ENCODE data around the gene AMBRA1.

Gene AMBRA1

DNA sequence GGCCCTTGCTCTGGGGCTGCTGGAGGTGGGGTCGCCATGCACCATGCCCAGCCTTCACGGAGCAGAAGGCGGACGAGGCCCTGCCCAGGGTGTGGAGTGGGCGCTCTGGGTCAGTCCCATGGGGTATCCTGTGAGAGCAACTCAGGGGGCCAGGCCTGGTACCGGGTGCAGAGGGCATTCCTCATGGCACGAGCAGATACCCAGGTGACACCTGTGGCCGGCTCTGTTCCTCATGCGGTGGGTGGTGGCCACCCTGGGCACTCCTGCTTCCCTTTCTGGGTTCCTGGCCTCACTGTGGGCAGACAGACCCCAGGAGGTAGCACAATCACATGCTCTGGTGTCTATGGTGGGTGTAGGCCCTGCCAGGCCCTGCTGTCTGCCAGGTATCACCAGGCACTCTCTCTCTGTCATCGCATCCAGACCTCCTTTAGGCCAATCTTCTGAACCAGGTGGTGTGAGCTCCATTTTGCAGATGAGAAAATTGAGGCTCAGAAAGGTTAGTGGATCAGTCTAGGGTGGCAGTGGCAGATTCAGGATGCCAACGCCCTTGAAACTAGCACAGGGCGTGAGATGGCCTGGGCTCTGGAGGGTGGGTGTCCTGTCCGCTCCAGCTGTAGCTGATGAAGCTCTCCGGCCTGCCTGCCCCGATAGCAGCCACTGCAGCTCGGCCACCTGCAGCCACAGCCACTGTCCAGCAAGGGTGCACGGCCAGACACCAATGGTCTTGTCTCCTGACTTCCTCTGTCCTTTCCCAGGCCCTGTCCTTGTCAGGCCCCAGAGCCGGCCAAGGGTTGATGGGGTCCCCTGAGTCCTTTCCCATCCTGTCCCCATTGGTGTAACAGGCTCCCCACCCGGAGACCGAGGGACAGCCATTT lies 231.4 kb downstream of the AMBRA1 start:
- DNase-seq, result no peak

DNA sequence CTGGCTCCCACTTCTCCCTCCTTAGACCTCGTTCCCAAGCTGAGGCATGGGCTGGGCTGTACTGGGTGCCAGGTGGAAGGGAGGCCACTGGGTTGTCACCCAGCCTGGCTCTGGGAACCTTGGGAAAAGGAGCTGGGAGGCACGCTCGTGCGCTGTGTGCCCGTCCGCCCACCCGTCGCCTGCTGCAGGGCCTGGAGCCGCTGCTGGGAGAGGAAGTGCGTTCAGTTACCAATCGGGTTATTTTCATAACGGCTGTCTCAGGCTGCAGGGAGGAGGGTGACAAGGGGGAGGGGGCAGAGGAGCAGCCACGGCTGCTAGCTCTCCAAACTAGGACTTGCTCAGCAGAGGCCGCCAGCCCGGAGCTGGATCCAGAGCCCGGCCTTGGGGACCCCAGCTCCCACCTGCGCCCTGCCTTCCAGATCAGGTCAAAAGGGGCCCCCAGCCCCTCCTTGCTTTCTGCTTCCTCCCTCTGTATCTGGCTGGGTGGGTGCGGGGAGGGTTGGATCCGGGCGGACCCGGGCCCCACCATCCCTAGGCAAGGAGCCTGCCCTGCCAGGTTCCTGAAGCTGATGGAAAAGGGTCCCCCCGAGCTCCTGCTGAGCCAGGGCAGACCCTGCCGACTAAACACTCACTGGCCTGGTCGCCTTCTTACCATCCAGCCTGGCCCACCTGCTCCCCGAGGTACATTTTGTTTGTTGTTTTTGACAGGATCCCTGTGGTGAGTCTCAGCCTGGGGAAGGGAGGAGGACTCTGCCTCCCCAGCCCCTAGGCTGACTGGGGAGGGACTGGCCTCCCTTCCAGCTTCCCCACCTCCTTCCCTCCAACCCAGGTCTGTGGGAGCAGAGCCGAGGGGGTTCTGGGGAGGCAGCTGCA lies 232.3 kb downstream of the AMBRA1 start:
- DNase-seq, result peak; percentile 71

DNA sequence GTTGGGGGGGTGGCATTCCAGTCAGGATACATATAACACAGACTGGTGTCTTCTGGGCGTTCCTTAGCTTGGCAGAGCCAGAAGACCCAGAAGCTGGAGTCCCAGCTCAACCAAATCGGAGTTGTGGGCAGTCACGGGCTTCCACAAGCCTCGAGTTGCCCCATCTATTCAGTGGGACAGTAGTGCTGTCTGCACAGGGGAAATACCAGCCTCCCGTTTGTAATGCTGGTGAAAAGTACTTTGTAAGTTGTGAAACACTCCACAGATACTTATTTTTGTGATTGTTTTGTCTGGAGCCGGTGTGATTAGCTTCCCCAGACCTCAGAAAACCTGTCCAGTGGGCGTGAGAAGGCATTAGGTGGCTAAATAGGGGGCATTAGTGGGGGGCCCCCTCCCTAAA lies 232.9 kb downstream of the AMBRA1 start:
- no peak for DNase-seq

DNA sequence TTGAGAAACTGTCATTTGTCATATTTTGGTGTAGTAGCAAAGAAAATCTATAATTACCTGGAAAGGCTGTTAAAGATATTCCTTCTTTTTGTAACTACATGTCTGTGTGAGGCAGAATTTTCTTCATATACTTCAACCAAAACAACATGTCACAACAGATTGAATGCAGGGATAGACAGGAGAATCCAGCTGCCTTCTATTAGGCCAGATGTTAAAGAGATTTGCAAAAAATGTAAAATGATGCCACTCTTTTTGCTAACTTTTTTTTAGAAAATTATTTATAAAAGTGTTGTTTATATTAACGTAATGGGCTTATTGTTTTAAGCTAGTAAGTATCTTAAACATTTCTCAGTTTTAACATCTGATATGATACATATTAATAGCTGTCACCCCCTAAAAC lies 233.9 kb downstream of the AMBRA1 start:
- no peak for DNase-seq

DNA sequence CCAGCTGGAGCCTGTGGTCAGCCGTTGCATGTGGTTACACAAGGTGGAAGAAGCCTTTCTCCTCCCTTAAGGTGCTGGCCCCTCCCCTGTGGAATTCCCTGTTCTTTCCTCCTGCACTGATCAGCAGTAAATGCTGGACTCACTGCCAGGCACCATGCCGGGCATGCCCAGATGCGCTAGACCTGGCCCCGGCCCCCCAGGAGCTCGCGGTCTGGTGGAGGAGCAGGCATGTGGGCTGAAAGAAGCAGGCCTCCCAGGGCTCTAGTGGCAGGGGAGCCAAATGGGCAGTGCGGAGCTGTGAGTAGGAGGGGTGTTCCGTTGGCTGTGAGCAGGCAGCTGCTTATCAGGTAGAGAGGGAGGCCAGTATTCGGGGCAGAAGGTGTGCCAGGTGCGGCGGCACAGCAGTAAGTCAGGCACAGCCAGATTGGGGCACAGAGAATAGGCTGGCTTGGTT lies 236.3 kb downstream of the AMBRA1 start:
- no peak for DNase-seq

DNA sequence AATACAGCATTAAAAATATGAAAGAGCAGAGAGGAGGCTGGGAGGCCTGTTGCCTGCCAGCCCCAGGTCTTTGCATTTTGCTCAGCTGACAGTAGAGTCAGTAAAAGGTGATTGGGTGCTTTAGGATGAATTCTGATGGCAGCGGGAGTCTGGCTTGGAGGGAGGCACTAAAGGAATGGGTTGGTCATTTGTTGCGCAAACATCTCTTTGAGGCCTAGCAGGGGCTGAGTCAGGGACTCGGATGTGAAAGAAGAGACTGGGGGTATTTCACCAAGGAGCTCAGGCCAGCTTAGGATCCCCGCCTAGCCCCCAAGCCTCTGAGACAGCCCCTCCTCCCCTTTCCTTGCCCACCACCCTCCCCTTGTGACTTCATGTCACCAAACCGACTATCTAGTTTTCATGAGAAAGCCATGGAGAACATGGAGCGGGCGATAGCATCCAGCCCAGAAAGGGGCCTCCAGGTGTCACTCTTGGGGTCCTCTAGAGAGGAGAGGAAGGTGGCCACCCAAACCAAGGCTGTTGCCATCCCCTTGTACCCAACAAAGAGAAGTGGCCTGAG lies 236.8 kb downstream of the AMBRA1 start:
- DNase-seq, result no peak

DNA sequence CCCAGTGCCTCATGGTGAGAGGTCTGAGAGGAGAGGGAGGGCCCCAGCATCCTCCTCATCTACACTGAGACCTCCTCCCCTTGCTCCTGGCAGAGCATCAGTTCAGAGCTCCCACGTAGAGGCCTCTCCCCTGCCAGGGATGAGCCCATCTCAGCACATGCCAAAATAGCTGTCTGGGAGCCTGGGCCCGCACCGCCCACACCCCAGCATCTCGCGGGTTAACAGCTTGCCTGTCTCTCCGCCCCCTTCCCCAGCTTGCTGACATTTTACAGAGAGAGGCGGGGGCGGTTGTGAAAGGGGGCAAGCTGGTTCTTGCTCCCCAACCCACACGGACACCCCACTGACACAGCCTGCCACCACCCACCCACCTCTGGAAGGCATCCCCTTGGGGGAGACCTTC lies 240.1 kb downstream of the AMBRA1 start:
- DNase-seq, result peak; percentile 67

DNA sequence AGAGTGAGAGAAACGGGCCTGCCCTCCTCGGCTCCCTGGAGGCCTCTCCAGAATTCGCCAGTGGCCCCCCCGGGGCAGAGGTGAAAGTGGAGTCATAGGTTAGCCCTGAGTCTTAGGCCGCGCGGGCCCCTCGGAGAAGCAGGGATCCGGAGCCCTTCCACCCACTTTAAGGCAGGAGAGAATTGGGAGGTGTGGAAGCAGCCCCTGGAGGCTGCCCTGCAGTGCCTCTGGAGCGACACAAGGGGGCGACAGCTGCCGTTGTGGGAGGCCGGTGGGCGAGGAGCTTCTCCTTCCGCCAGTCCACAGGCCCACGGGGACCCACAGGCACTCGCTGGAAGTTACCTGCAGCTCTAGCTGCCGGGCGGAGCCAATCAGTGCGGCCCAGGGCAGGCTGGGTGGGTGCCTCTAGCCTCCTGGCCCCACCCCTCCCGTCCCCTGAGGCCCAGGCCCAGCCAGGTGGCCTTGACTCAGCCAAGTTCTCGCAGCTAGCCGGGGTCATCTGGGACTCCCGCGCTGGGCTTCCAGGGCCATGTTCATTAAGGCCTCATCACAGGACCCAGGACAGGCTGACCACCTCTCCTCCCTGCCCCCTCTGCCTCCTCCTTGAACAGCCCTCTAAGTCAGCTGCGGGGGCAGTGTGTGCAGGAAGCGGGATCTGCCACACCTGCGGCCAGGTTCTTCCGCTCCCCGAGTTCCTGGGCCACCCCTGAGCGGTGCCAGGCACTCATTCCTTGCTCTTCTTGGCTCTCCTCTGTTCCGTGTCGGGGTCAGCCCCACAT lies 241.6 kb downstream of the AMBRA1 start:
- DNase-seq, result peak; percentile 75

DNA sequence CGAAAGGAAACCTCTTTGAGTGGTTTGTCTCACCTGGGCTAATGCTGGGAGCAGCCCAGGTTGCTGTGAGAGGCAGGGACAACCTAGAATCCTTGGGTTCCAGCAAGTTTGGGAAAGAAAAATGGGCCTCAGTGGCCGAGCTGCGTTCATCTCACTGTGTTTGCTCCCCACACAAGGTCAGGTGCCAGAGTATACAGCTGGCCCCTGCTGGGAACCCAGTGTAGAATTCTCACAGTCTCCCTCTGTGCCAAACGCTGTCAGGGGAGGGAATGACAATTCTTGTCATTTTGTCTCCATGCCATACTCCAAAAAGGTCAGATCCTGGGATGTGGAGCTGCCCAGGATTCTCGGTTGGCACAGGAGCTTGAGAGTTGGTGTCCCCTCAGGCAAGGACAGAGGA lies 242.2 kb downstream of the AMBRA1 start:
- no peak for DNase-seq

DNA sequence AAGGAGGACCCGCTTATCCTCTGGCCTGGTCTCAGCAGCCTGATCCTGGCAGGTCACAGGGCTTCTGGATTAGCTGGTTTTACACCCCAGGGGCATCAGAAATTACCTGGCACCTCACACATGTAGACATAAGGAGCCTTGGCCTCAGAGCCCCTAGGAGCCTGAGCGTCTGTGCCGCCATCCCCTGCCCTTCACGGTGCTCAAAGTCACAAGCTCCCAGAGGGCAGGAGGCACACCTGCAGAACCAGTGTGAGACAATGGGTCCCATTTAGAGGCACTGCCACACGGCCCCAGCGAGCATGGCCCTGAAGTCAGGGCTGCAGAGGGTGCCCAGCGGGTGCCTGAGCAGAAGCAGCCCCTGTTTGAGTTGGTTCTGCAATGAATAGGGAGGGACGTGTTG lies 242.7 kb downstream of the AMBRA1 start:
- no peak for DNase-seq

DNA sequence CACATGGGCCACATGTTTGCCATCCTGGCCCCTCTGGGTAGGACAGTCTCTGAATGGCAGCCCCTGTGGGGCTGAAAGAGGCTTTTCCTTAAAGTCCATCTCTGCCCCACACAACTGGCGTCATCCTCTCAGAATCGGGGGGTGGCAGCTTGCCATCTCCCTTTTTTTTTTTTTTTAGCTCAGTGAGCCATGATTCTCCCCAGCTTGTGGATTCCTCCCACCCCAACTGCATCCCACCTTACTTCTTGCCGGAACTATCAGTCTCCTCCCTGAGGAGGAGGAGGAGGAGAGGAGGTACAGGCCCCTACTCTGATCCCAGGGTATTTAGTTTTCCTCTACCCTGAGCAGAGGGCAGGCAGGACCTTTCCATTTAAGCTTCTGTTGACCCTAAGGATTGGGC lies 243.1 kb downstream of the AMBRA1 start:
- DNase-seq, result no peak

DNA sequence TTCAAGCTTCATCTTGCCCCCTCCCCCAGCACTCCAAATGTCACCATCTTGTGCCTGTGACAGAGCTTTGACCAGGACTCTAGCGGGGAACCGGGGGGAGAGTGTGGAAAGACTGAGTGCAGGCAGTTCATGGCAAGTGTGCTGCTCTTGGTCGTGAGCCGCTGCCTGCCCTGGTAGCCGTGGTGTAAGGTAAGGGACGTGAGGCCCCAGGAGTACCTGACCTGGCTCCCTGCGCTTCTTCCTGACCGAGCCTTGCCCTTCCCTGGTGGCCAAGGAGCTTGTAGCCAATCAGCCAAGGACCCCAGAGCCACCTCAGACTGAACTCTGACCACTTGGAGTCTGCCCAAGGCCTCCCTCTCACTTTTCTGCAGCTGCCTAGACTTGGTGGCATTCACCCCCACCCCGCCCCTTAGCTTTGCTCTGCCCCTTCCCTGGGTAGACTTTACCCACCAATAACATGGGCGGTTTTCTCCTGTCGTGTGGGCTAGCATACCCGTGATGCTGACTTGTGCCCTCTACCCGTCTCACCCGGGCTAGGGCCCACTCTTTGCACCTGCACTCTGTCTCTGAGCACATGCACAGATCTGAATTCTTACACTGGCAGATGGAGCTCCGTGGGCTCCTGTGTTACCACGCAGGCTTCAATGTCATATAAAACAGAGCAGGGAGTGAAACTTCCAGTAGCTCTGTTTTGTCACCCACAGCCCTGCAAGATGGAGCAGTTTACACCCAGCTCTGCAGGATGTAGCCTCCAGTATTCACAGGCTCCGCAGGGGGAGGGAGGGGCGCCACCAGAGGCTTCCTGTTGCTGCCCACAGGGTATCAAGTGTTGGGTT lies 245.0 kb downstream of the AMBRA1 start:
- peak; percentile 56 for DNase-seq

DNA sequence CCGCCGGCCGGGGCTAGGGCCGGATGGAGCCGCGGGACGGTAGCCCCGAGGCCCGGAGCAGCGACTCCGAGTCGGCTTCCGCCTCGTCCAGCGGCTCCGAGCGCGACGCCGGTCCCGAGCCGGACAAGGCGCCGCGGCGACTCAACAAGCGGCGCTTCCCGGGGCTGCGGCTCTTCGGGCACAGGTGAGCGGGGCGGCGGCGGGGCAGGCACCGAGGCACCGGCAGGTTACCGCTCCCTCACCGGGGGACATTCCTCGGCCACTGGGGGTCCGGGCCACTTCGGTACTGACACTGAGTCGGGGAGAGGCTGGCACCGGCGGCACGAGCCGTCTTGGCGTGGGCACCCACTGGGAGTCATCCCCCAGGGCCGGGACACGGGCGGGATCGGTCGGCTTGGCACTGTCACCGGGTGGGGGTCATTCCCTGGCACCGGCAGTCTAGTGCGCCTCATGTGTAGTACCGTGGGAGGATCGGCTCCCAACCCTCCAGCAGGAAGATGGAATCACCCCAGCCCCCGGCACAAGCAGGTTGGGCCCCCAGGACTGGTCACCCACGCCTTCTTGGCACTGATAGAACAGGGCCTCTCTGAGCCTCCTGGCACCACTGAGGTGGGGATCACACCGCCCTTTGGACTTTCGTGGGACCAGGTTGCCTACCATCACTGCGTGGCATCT lies 246.0 kb downstream of the AMBRA1 start:
- peak; percentile 27 for DNase-seq

DNA sequence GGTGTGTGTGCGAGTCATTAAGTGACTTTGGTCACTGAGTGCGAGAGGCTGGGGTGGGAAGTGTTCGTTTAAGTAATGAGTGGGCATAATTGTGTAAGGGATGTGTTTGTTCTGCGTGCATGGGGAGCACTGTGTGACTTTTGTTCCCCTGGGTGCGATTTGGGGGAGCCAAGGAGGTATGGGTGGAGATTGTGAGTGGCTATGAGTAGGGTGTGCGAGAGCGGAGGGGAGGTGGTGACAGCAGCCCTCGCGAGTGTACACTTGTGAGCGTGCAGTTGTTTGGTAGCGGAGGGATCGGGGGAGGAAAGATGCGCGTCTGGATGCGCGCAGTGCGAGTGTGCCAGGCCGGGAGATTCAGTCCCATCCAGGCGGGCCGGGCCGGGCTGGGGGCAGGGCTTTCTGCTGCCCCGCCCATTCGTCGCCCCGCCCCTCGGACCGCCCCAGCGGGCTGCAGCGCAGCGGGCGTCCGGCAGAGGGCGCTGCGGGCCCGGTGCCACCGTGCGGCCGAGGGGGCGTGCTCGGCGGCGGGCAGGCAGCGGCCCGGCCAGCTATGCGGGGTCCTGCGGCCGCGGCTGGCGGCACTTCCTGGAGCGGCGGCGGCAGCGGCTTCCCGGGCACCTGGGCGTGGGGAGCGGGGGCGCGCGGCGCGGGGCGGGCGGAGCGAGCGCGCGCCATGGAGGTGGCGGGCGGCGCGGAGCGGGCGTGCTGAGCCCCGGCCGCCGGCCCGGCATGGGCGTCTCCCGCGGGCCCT lies 246.8 kb downstream of the AMBRA1 start, which contains the start of gene DGKZ:
TSS of gene DGKZ (plus strand) at position 578 of the 751 bp plus-strand sequence. CDS start 197 bp downstream, outside the sequence.
- DNase-seq, result peak; percentile 86
